Left lobe of liver (tissue), 2 donors: ENCODE measurements around the gene MYEOV. TPM values are rescaled to one million over a fixed set of nuclear protein-coding genes. Genes with fewer than 3 reads are reported as not detected.

Experiments used
- ATAC-seq: fragments of 200-7000 bp; cut with Tn5 transposase; one replicate; pipeline ENCODE4 v1.9.1; 2020; ENCODE audit warnings: mild to moderate bottlenecking, moderate library complexity
- DNase-seq: peaks from one replicate; pipeline ENCODE4 v3.0.0-alpha.2; 2020; ENCODE audit warnings: low spot score
- total RNA-seq: library from RNA; stranded (reverse); gene quantifications from one replicate; pipeline ENCODE4 v1.2.1, GENCODE V29; 2021
- donor health status: DM: no; HTN: no; CAD: no; lungs with moderate emphysema.
- donor health status: DM: no; HTN: yes; CAD: no.

Gene MYEOV
- total RNA-seq, 1 donor from 2014 or later, result 0.78 TPM

GRCh38 chr11:69312453-69313404, 18.8 kb downstream of the MYEOV start:
- ATAC-seq (peak; percentile 47), DNase-seq (no peak)

GRCh38 chr11:69313992-69314391, 20.0 kb downstream of the MYEOV start:
- ATAC-seq (no peak), DNase-seq (no peak)

- ATAC-seq, result no peak
Measured at GRCh38 chr11:69314555-69314954, 20.6 kb downstream of the MYEOV start.

GRCh38 chr11:69316956-69317355, 23.0 kb downstream of the MYEOV start:
- no peak for DNase-seq
- ATAC-seq, result no peak

More at GRCh38 chr11:69314555-69314954, 20.6 kb downstream of the MYEOV start:
- no peak for DNase-seq

- ATAC-seq (no peak), DNase-seq (no peak)
Measured at GRCh38 chr11:69317401-69318092, 23.6 kb downstream of the MYEOV start.

- ATAC-seq (no peak), DNase-seq (no peak)
Measured at GRCh38 chr11:69318093-69318420, 24.1 kb downstream of the MYEOV start.

GRCh38 chr11:69319255-69320106, 25.5 kb downstream of the MYEOV start:
- DNase-seq (no peak), ATAC-seq (no peak)

GRCh38 chr11:69320326-69320725, 26.4 kb downstream of the MYEOV start:
- no peak for DNase-seq
- no peak for ATAC-seq

GRCh38 chr11:69320756-69321741, 27.1 kb downstream of the MYEOV start:
- no peak for ATAC-seq
- no peak for DNase-seq

GRCh38 chr11:69321877-69322361, 28.0 kb downstream of the MYEOV start:
- DNase-seq, result no peak
- no peak for ATAC-seq

- ATAC-seq, result no peak
- DNase-seq, result no peak
Measured at GRCh38 chr11:69325446-69325845, 31.5 kb downstream of the MYEOV start.

GRCh38 chr11:69326622-69327219, 32.8 kb downstream of the MYEOV start:
- ATAC-seq, result no peak
- DNase-seq, result peak; percentile 21

- ATAC-seq (no peak), DNase-seq (peak; percentile 32)
Measured at GRCh38 chr11:69327741-69328191, 33.8 kb downstream of the MYEOV start.

GRCh38 chr11:69328231-69328630, 34.3 kb downstream of the MYEOV start:
- ATAC-seq (no peak), DNase-seq (no peak)

- DNase-seq (no peak), ATAC-seq (no peak)
Measured at GRCh38 chr11:69329581-69329980, 35.6 kb downstream of the MYEOV start.

- DNase-seq (no peak), ATAC-seq (no peak)
Measured at GRCh38 chr11:69330330-69330729, 36.4 kb downstream of the MYEOV start.

GRCh38 chr11:69333149-69333710, 39.3 kb downstream of the MYEOV start:
- no peak for ATAC-seq
- DNase-seq, result peak; percentile 11

- DNase-seq, result peak; percentile 3
- ATAC-seq, result no peak
Measured at GRCh38 chr11:69333879-69334278, 39.9 kb downstream of the MYEOV start.
